ENCODE measurements around the gene ACSS1.

ACSS1 gene

GRCh38 chr20:25053255-25054031 lies 4.5 kb downstream of the ACSS1 start:
- TF ChIP-seq REST (IDR thresholded peaks at IDR 0.05; ENCODE audit: insufficient read depth in 1 of 2, low read depth in 2 of 2, low read length in 2 of 2) (no peak), FOXP2 (optimal IDR thresholded peaks at IDR 0.05; ENCODE audit: borderline replicate concordance, extremely low read depth, extremely low read length, insufficient read depth) (no peak), TAF1 (IDR thresholded peaks at IDR 0.05; ENCODE audit: borderline replicate concordance, insufficient read depth, low read length) (no peak), SIN3A (IDR thresholded peaks at IDR 0.05; ENCODE audit: borderline replicate concordance, insufficient read depth, low read length) (no peak), POLR2AphosphoS5 (IDR thresholded peaks at IDR 0.05; ENCODE audit: low read depth, low read length) (no peak)

DNA sequence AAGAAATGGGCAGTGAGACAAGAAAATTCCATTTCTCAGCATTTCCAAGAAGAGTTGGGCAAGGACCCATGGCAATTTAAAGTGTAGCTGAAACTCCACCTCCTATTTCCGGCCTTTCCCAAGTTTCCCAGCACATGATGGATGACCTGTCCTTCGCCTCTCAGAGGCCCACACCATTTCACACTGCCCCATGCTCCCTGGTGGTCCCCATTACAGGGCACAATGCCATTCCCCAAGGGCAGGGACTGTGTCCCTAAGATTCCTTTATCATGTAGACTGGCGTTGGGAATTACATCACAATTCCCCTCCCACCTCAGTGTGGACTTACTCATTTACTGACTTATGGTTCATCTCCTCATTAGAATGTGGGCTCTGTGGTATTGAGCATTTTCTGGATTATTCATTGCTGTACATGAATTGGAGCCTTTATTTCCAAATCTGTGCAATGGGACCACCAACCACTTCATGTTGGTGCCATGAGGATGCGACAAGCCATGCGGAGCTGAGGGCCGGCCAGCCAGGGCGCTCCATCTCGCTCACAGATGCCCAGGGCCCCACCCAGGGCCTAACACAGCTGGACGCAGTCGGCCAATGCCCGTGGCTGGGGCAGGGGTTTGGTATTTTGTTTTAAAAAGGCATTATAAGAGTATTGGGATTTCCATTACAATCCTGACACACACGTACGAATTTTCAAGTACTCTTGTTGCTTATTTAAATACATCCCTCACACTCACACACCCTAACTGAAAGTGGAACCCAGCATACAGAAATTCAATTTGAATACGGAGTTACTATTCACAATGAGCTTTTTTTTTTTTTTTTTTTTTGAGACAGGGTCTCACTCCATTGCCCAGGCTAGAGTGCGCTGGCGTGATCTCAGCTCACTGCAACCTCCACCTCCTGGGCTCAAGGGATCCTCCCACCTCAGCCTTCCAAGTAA lies 5.4 kb downstream of the ACSS1 start:
- TF ChIP-seq REST (IDR thresholded peaks at IDR 0.05; ENCODE audit: insufficient read depth in 1 of 2, low read depth in 2 of 2, low read length in 2 of 2) (no peak), SIN3A (IDR thresholded peaks at IDR 0.05; ENCODE audit: borderline replicate concordance, insufficient read depth, low read length) (no peak), TAF1 (IDR thresholded peaks at IDR 0.05; ENCODE audit: borderline replicate concordance, insufficient read depth, low read length) (no peak), FOXP2 (optimal IDR thresholded peaks at IDR 0.05; ENCODE audit: borderline replicate concordance, extremely low read depth, extremely low read length, insufficient read depth) (no peak), POLR2AphosphoS5 (IDR thresholded peaks at IDR 0.05; ENCODE audit: low read depth, low read length) (no peak)

- TF ChIP-seq REST (IDR thresholded peaks at IDR 0.05; ENCODE audit: insufficient read depth in 1 of 2, low read depth in 2 of 2, low read length in 2 of 2) (no peak), FOXP2 (optimal IDR thresholded peaks at IDR 0.05; ENCODE audit: borderline replicate concordance, extremely low read depth, extremely low read length, insufficient read depth) (no peak), SIN3A (IDR thresholded peaks at IDR 0.05; ENCODE audit: borderline replicate concordance, insufficient read depth, low read length) (no peak), POLR2AphosphoS5 (IDR thresholded peaks at IDR 0.05; ENCODE audit: low read depth, low read length) (no peak), TAF1 (IDR thresholded peaks at IDR 0.05; ENCODE audit: borderline replicate concordance, insufficient read depth, low read length) (no peak)
Observed at GRCh38 chr20:25051386-25052155, 6.4 kb downstream of the ACSS1 start.

DNA sequence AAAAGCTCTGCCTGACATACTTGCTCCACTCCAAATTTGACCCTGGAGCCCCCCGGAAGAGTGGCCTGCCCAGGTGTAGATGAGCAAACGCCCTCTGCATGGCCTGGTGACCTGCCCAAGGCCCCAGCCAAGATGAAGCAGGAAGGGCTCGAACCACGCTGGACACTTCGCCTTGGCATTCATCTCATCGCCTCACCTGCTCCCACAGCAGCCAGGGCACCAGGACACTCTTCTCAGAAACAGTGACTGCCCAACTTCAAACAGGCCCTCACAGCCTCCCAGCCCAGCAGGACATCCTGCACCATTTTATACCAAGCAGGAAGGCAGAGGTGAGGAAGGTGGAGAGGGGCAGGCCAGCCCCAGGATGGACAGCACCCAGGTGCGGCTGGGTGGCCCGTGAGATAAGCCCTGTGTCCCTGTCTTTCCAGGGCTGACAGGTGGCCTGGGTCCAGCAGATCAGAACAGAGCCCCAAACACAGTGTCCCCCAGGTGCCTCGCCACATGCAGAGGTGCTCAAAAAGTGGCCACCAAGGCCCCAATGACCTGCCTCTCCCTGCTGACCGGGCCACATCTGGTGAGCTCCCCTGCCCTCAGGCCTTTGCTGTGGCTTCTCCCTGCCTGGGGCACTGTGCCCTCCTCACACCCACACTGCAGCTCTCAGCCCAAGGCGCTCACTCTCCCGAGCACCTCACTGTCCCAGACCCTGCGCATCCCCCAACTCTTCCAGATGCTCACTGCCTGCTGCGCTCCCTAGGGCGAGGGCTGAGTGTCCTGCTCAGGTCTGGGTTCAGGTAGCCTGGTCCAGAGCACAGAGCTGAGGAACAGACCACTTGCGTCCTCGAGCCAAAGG lies 7.2 kb downstream of the ACSS1 start:
- TF ChIP-seq REST (IDR thresholded peaks at IDR 0.05; ENCODE audit: insufficient read depth in 1 of 2, low read depth in 2 of 2, low read length in 2 of 2) (no peak), FOXP2 (optimal IDR thresholded peaks at IDR 0.05; ENCODE audit: borderline replicate concordance, extremely low read depth, extremely low read length, insufficient read depth) (no peak), SIN3A (IDR thresholded peaks at IDR 0.05; ENCODE audit: borderline replicate concordance, insufficient read depth, low read length) (no peak), TAF1 (IDR thresholded peaks at IDR 0.05; ENCODE audit: borderline replicate concordance, insufficient read depth, low read length) (no peak), POLR2AphosphoS5 (IDR thresholded peaks at IDR 0.05; ENCODE audit: low read depth, low read length) (no peak)

Measured in PFSK-1 (cell line).